A549 (cell line): ENCODE measurements around the gene CPXM1. TPM values are rescaled to one million over a fixed set of nuclear protein-coding genes. Genes with fewer than 3 reads are reported as not detected.
A peak's percentile ranks its signal among the peaks of the same experiment; 100 is the strongest.

Source experiments
- ATAC-seq, 2 experiments: fragments of 200-7000 bp in 1 of 2; fragments of >200 bp in 1 of 2; cut with Nextera tagmentation in 1 of 2; cut with Tn5 transposase in 1 of 2; 3 replicates each; pipeline versions ENCODE4 v1.8.0 to v1.9.1; 2018 to 2020; ENCODE audit warnings: mild to moderate bottlenecking in 1 of 2, moderate library complexity in 1 of 2
- CTCF ChIA-PET: fragments of 300-600 bp; sonication (Branson Sonifier 250); formaldehyde crosslinking; extraction: SDS; loops from one replicate; lab custom pipeline; 2021; ENCODE audit warnings: antibody characterized with exemption, inconsistent platforms; lab: Yijun Ruan, JAX
- POLR2A ChIA-PET: fragments of 350-600 bp; formaldehyde crosslinking; extraction: SDS; loops from one replicate; lab custom pipeline; 2021; ENCODE audit warnings: antibody characterized with exemption, inconsistent platforms; lab: Yijun Ruan, JAX
- DNase-seq, 2 experiments: peaks; one replicate each; pipeline versions ENCODE4 v3.0.0 to v3.0.0-alpha.2; 2011 to 2016; ENCODE audit warnings: low read depth in 1 of 2, low spot score in 1 of 2
- FAIRE-seq: peaks from 2 replicates; lab custom pipeline; 2011; peaks lifted over from hg19 to GRCh38; lab: Jason Lieb, UNC
- H3K27ac ChIP-seq, 2 experiments: fragments of >200 bp; sonication (Bioruptor Twin); formaldehyde crosslinking; 3 replicates each; pipeline ENCODE4 v1.5.1; 2016 to 2017
- H3K4me1 ChIP-seq: fragments of >200 bp; sonication (Bioruptor Twin); formaldehyde crosslinking; 3 replicates; pipeline ENCODE4 v1.6.1; 2016
- H3K4me2 ChIP-seq: fragments of >200 bp; sonication (Bioruptor Twin); formaldehyde crosslinking; 3 replicates; pipeline ENCODE4 v1.6.1; 2016
- H3K4me3 ChIP-seq: fragments of >200 bp; sonication (Bioruptor Twin); formaldehyde crosslinking; 3 replicates; pipeline ENCODE4 v1.5.1; 2016
- H3K9me3 ChIP-seq: fragments of >200 bp; sonication (Bioruptor Twin); formaldehyde crosslinking; 3 replicates; pipeline ENCODE4 v1.6.1; 2016
- BHLHE40 ChIP-seq: IDR thresholded peaks from 2 replicates; pipeline ENCODE4 v1.6.1; 2012; ENCODE audit warnings: low read depth, low read length, inconsistent platforms
- CBX8 ChIP-seq: fragments of 200-600 bp; sonication (generic); IDR thresholded peaks from 2 replicates; pipeline ENCODE4 v1.6.1; 2016
- CEBPB ChIP-seq, 2 experiments: fragments of >200 bp in 1 of 2; sonication (Bioruptor Twin) in 1 of 2; formaldehyde crosslinking in 1 of 2; IDR thresholded peaks; 2 replicates each; pipeline ENCODE4 v1.6.1; 2012 to 2016
- CHD4 ChIP-seq: fragments of 200-600 bp; sonication (generic); IDR thresholded peaks from 2 replicates; pipeline ENCODE4 v1.6.1; 2016; ENCODE audit warnings: antibody characterized with exemption, mild to moderate bottlenecking, borderline replicate concordance
- CTCF ChIP-seq: fragments of >200 bp; sonication (Bioruptor Twin); formaldehyde crosslinking; IDR thresholded peaks from 3 replicates; pipeline ENCODE4 v1.5.1; 2016
- EHMT2 ChIP-seq: fragments of 200-600 bp; sonication (generic); IDR thresholded peaks from 2 replicates; pipeline ENCODE4 v1.6.1; 2016; ENCODE audit warnings: antibody characterized with exemption, low read depth, mild to moderate bottlenecking, moderate library complexity
- GATA3 ChIP-seq: IDR thresholded peaks from 2 replicates; pipeline ENCODE4 v1.6.1; 2012; ENCODE audit warnings: borderline replicate concordance
- HES2 ChIP-seq: fragments of >200 bp; sonication (Bioruptor Twin); formaldehyde crosslinking; IDR thresholded peaks from 2 replicates; pipeline ENCODE4 v1.6.1; 2016
- HEYL ChIP-seq: fragments of 250-450 bp; sonication (Bioruptor Pico); IDR thresholded peaks from 2 replicates; pipeline ENCODE4 v1.8.0; 2021; ENCODE audit warnings: mild to moderate bottlenecking, moderate library complexity
- HOXB13 ChIP-seq: fragments of 250-450 bp; sonication (Bioruptor Pico); IDR thresholded peaks from 2 replicates; pipeline ENCODE4 v1.5.0; 2020; ENCODE audit warnings: low read depth, mild to moderate bottlenecking, moderate library complexity
- MAFK ChIP-seq: fragments of 450-650 bp; IDR thresholded peaks from 2 replicates; pipeline ENCODE4 v1.6.1; 2014; ENCODE audit not compliant: partially characterized antibody
- MAZ ChIP-seq: fragments of 150-350 bp; IDR thresholded peaks from 2 replicates; pipeline ENCODE4 v1.6.1; 2014; ENCODE audit warnings: antibody characterized with exemption, low read depth, low read length, borderline replicate concordance
- MYC ChIP-seq: IDR thresholded peaks from 2 replicates; pipeline ENCODE4 v1.6.1; 2012; ENCODE audit warnings: mild to moderate bottlenecking, inconsistent platforms, low read length, improper control_type of control experiment, borderline replicate concordance
- NPAS2 ChIP-seq: fragments of 250-450 bp; sonication (Bioruptor Pico); IDR thresholded peaks from 2 replicates; pipeline ENCODE4 v1.8.0; 2022; ENCODE audit warnings: mild to moderate bottlenecking, moderate library complexity, borderline replicate concordance
- POLR2AphosphoS2 ChIP-seq: conservative IDR thresholded peaks from 2 replicates; pipeline ENCODE4 v1.6.1; 2012; ENCODE audit warnings: low read length, improper control_type of control experiment, inconsistent platforms
- RAD21 ChIP-seq, 2 experiments: fragments of >200 bp in 1 of 2; sonication (Bioruptor Twin) in 1 of 2; formaldehyde crosslinking in 1 of 2; IDR thresholded peaks in 1 of 2; conservative IDR thresholded peaks in 1 of 2; 2 replicates in 1 of 2; 3 replicates in 1 of 2; pipeline ENCODE4 v1.6.1; 2012 to 2018; ENCODE audit warnings: inconsistent platforms in 1 of 2
- RARB ChIP-seq: fragments of 250-450 bp; sonication (Bioruptor Pico); IDR thresholded peaks from 2 replicates; pipeline ENCODE4 v1.8.0; 2021; ENCODE audit warnings: mild to moderate bottlenecking, moderate library complexity
- RNF2 ChIP-seq: fragments of 200-600 bp; sonication (generic); IDR thresholded peaks from 2 replicates; pipeline ENCODE4 v1.6.1; 2016; ENCODE audit warnings: low read depth, mild to moderate bottlenecking, antibody characterized with exemption, moderate library complexity, borderline replicate concordance
- SMC3 ChIP-seq: fragments of >200 bp; sonication (Bioruptor Twin); formaldehyde crosslinking; IDR thresholded peaks from 3 replicates; pipeline ENCODE4 v1.6.1; 2018; ENCODE audit warnings: inconsistent platforms
- TP53 ChIP-seq: fragments of 250-450 bp; sonication (Bioruptor Pico); IDR thresholded peaks from 2 replicates; pipeline ENCODE4 v1.5.0; 2021; ENCODE audit warnings: mild to moderate bottlenecking, moderate library complexity
- ZC3H11A ChIP-seq: fragments of 450-650 bp; IDR thresholded peaks from 2 replicates; pipeline ENCODE4 v1.6.1; 2014; ENCODE audit warnings: antibody characterized with exemption, mild to moderate bottlenecking
- ZFP36 ChIP-seq: fragments of 450-650 bp; IDR thresholded peaks from 2 replicates; pipeline ENCODE4 v1.6.1; 2014; ENCODE audit warnings: borderline replicate concordance; ENCODE audit not compliant: partially characterized antibody
- WGBS: methylation state at CpG from one replicate; pipeline ENCODE4 v1.1.6; 2017; ENCODE audit errors: missing lambda C conversion rate; 5-methylcytosine and 5-hydroxymethylcytosine counted together
- polyA plus RNA-seq, 4 experiments: library from polyadenylated mRNA; depleted of rRNA in 3 of 4; stranded (reverse); fragments of >200 nt; fragmentation: RNase III in 1 of 4; extraction: RNeasy Plus Mini Kit Qiagen cat#74134 plus additional on column Dnase treatment in 1 of 4; gene quantifications; 2 replicates in 3 of 4; 3 replicates in 1 of 4; pipeline ENCODE4 v1.2.3, GENCODE V29; 2011 to 2017

Gene CPXM1
- polyA plus RNA-seq, 2 of the 4 experiments (the other 2 are of a cell fraction) = not detected

GRCh38 chr20:2753461-2754040, 46.9 kb downstream of the CPXM1 start:
- no peak overlapping the region; the same call in 2 of the 3 replicates for H3K4me2 ChIP-seq
- no peak for DNase-seq
- no peak overlapping the region for H3K4me3 ChIP-seq
- TF ChIP-seq NPAS2 = no peak
- TF ChIP-seq MYC = no peak
- TF ChIP-seq RAD21 (conservative IDR thresholded peaks at IDR 0.05 in 1 of 2, IDR thresholded peaks at IDR 0.05 in 1 of 2) = no peak
- no peak for TF ChIP-seq GATA3
- no peak for TF ChIP-seq CEBPB (IDR thresholded peaks at IDR 0.05)
- TF ChIP-seq CBX8 = no peak
- no peak for TF ChIP-seq EHMT2
- TF ChIP-seq MAZ = no peak
- no peak for TF ChIP-seq POLR2AphosphoS2
- TF ChIP-seq HOXB13 = no peak
- TF ChIP-seq HEYL (CRISPR knock-in tag) = no peak
- no peak for TF ChIP-seq RNF2
- no peak for TF ChIP-seq HES2
- TF ChIP-seq RARB = no peak
- TF ChIP-seq BHLHE40 = no peak
- TF ChIP-seq MAFK = no peak
- no peak for TF ChIP-seq CTCF
- TF ChIP-seq TP53 = no peak
- TF ChIP-seq CHD4 = no peak
- TF ChIP-seq, all 56 proteins: peak for 0
- ChIA-PET POLR2A (no interaction called here), CTCF (interaction anchor here (0.6 to 7.2 kb wide), 49 partner anchors 10 to 848 kb away, joined by 3 to 170 read pairs (median 5); partner anchors contain the start of genes EBF4, IDH3B and PTPRA)
- H3K9me3 ChIP-seq = no peaks in the 10 kb centered on the region
- ATAC-seq = no peak
- WGBS = 45% methylated on average over 5 of the region's 6 CpGs
- no peak for FAIRE-seq
- H3K27ac ChIP-seq = no peak overlapping the region
- H3K4me1 ChIP-seq = peaks cover 40% of the 10 kb centered on the region

DNA sequence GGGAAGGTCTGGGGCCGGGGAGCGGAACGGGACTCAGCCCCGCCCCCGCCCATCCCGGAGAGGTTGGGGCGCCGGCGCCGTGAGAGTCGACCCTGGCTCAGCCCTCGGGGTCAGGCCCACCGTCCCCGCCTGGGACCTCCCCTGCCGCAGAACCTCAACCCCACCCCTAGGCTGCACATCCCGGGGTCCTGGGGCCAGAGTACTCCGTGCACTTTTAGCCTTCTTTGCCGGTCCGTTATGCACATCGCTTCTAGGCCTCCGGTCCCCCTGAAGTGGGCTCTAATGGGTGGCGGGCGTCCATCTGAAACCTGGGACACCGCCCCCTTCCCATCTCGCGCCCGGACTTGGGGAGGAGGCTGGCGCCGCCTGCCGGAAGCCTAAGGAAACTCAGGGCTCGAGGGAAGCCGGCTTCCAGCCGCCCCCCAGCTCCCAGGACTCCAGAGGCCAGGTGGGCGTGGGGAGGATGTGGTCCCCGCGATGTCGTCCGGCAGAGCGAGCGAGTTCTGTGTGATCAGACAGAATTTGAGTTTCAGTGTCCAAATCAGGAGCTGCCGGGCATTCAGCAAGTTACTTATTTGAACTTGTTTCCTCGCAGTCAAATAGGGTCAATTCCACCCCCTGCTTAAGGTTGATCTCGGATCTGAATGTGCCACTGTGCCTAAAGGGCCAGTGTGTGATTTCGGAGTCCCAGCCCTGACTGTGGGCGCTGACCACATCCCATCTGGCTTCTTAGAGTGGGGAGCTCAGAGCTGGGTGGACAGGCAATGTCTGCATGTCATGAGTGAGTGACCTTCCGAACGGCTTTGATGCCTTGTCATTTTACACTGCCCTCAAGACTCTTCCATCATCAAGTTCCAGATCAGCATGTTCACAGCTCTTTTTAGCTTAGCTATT, 47.6 kb downstream of the CPXM1 start:
- peak overlapping the region; percentile 68 for H3K4me3 ChIP-seq
- 11% methylated on average over 32 of the region's 47 CpGs for WGBS
- ATAC-seq = peak in 1 of 2 experiments; percentile 61; a peak in 3 of 6 replicates
- POLR2A ChIA-PET = interaction anchor here (0.6 to 1.1 kb wide), 2 partner anchors 88 to 245 kb away, joined by 3 read pairs; partner anchors contain the start of genes PCED1A and VPS16
- peak; percentile 75 to 81 for DNase-seq
- TF ChIP-seq SMC3 (peak; percentile 65), RNF2 (peak; percentile 72; the same call in 1 of the 2 replicates), MAZ (0 out of 2 replicates have a peak, but pooled peaks have one; percentile 7), ZC3H11A (no peak), ZFP36 (no peak), RAD21 (conservative IDR thresholded peaks at IDR 0.05 in 1 of 2, IDR thresholded peaks at IDR 0.05 in 1 of 2) (peak; percentile 67 to 68), CTCF (peak; percentile 84), BHLHE40 (no peak), HES2 (no peak)
- peak overlapping the region; percentile 96 for H3K4me2 ChIP-seq
- peak overlapping the region; percentile 73 to 83; a peak in 5 of 6 replicates for H3K27ac ChIP-seq
- H3K4me1 ChIP-seq = peaks cover 40% of the 10 kb centered on the region
- FAIRE-seq = no peak
- no peaks in the 10 kb centered on the region for H3K9me3 ChIP-seq
- CTCF ChIA-PET = interaction anchor here (0.6 to 7.2 kb wide), 61 partner anchors 9 to 848 kb away, joined by 3 to 170 read pairs (median 4); partner anchors contain the start of genes EBF4, IDH3B and PTPRA
